Stimulated activated CD8-positive, alpha-beta memory T cell treated with anti-CD3 and anti-CD28 coated beads, Interleukin-15, amount 100 ng/mL, for 4 hours (primary cell): ENCODE data around the gene MRPS21.

Experiments
- DNase-seq, 2 donors: peaks; one replicate each; pipeline ENCODE4 v3.0.0-alpha.2; 2020; ENCODE audit warnings: low read depth in 2 of 2

The MRPS21 gene

GRCh38 chr1:150293433-150294253, at the start of gene MRPS21:
Gene MRPS21 (plus strand): TSS chr1:150293861. CDS start chr1:150294367, 506 bp downstream.
- peak; percentile 70 to 77 for DNase-seq

GRCh38 chr1:150249936-150250335, 43.7 kb upstream of the MRPS21 start:
- DNase-seq = no peak

- DNase-seq = no peak
Observed at GRCh38 chr1:150256198-150256553, 37.5 kb upstream of the MRPS21 start.

DNA sequence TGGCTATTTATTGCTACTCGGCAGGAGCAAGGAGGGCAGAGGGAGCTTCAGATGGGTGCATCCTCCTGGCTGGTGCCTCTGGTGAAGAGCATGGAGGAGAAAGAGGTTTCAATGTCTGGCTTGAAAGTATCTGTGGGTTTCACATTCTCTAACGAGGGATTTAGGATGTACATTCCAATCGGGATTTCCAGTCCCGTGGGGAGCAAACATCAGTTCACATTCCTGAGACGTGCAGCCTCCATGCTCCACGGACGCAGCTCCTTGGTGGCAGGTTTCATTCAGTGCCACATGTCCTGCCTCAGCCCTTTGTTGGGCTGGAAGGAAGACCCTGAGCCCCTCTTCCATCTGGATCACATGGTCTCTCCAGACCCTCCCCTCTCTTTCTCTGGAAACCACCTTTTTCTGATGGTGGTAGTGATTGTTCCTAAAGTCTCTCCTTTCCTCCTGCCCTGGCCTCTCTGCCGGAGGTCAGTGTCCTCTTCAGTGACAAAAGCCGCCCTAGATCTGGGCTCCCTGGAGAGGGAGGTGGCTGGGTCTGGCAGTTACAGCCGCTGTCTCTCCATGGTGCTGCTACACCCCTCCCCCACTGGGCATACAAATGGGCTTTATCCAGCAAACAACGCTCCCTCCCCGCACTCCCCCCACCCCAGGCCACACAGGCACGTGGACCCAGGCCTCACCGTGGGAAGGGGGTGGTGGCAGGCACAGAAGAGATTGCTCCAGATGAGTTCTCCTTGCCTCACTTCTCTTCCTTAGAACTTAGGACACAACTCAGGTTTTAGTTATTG, 36.9 kb upstream of the MRPS21 start:
- DNase-seq = no peak

- DNase-seq = no peak
Observed at GRCh38 chr1:150257624-150258585, 35.8 kb upstream of the MRPS21 start, which contains the start of gene CA14. Gene CA14 (plus strand): TSS chr1:150257774. CDS start chr1:150258129, 355 bp downstream.

GRCh38 chr1:150259217-150259616, 34.4 kb upstream of the MRPS21 start:
- no peak for DNase-seq

DNA sequence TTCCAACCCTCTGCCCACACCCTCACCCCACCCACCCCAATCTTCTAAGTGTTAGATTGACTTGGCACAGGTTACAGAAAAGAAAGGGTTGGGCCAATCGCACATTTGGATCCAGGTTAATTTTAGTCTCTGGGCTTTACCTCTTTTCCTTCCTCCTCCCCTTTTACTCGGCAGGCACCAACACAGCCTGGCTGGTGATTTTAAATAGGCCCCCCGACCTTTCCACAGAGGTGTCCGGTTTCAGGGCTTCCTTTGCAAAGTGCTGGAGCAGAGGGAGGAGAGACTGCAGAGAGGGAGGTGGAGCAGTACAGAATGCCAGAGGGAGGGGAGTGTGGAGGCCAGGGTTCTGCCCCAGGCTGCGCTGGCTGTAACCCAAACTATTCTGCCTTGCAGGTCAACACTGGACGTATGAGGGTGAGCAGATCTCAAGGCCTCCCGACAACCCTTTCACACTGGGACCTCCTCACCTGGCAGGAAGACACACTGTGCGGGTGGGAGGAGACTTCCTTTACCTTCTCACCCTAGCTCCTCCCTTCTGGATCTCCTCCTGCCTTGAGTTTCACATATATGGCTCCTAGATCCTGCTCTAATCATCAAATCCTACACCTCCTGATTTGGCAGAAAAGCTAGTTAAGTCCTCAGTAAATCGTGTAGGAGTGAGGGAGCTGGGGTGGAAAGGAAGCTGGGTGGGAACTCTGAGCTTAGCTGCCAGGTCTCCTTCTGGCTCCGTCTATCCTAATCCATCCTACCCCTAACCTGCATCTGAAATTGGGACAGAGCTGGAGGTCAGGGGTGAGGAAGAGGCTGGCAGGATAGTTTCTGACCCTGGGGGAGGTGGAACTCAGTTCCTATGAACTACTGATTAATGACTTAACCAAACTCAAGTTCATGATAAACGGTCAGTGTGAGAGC, 33.6 kb upstream of the MRPS21 start:
- no peak for DNase-seq

- no peak for DNase-seq
Observed at GRCh38 chr1:150261367-150261766, 32.3 kb upstream of the MRPS21 start.

- no peak for DNase-seq
Observed at GRCh38 chr1:150262388-150263320, 31.0 kb upstream of the MRPS21 start.

DNA sequence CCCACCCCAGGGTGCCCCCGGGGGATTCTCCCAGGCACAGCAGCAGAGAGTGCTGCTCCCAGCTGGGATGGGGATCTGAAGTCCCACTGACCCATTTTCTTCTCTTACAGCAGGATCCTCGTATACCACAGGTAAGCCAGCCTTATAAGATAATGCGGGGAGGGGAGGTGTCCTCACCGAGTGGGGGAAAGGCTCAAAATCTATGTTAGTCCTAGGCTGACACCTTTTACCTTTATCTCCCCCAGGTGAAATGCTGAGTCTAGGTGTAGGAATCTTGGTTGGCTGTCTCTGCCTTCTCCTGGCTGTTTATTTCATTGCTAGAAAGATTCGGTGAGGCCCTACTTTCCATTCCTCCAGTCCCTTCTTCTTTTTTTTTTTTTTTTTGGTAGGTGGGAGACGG, 30.1 kb upstream of the MRPS21 start:
- no peak for DNase-seq

GRCh38 chr1:150267896-150268295, 25.8 kb upstream of the MRPS21 start:
- no peak for DNase-seq

DNA sequence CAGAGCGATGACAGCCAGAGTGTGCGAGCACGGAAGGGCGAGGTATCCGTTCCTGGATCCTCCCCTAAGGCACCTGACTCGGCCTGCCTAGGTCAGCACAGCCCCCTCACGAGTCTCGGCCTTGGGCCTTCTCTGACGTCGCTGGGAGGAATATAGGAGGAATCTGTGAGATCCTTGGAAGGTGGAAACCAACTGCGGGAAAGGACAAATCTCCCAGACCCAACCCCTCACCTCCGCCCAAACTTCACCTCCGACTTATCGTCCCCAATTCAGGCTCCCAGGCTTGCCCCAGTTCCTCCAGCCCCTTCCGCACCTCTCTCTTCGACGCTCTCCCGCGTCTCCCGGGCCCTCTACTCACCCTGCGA, 25.3 kb upstream of the MRPS21 start:
- no peak for DNase-seq

DNA sequence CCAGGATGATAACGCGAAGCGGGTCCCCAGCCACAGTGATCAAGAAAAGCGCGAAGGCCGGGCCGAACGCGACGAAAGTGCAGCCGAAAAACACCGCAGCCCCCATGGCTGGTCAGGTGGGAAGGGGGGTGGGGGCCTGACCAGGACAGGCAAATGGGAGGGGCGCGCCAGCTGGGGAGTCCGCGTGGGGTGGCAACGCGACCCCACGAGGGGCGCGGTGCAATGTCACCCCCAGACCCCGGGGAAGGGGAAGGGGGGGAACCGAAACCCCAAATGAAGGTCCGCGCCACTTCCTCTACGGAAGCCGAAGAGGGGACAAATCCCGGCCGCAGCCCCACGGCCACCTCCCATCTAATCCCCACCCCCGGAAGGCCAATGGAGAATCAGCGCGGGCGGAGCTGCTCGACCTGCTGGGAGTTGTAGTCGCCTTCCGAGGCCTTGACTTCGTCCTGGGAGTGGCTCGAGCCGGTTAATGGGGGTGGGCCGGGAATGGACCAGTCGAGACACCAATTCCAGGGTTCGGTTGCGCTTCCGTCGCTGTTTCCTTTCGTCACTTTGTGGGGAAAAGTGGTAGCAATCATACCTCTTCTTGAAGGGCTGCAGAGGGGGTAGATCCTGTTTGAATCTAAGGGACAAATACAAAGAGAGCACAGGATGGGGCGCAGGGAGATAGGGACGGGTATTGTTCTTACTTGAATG, 24.8 kb upstream of the MRPS21 start, which contains the start of gene APH1A:
Gene APH1A, minus strand, starts transcription at position 312 of the 699 bp plus-strand sequence. Its CDS starts 206 bp downstream, at position 106.
- peak; percentile 81 to 91 for DNase-seq

GRCh38 chr1:150269451-150269850, 24.2 kb upstream of the MRPS21 start:
- DNase-seq = no peak

DNA sequence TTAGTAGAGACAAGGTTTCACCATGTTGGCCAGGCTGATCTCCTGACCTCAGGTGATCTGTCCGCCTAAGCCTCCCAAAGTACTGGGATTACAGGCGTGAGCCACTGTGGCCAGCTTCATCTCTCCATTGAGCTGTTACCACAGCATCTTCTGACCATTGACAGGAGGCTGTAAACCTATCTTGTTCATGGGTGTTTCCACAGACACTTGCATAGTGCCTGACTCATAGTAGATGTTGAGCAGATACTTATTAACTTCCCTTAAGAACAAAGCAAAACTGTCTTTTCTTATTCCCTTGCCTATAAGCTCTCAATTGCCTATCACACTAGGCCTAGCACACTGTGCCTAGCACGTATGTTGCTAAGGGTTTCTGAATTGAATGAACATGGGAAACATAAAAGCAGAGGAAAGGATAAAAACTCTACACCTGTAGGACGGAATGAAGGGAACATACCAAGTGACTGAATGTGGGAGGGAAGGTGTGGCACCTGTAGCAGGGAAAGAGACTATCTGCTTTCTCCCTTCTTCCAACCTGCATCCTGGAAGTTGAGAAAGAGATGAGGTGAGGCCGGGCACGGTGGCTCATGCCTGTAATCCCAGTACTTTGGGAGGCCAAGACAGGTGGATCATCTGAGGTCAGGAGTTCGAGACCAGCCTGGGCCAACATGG, 22.2 kb upstream of the MRPS21 start:
- no peak for DNase-seq

- DNase-seq = no peak
Observed at GRCh38 chr1:150273311-150273710, 20.4 kb upstream of the MRPS21 start.

DNA sequence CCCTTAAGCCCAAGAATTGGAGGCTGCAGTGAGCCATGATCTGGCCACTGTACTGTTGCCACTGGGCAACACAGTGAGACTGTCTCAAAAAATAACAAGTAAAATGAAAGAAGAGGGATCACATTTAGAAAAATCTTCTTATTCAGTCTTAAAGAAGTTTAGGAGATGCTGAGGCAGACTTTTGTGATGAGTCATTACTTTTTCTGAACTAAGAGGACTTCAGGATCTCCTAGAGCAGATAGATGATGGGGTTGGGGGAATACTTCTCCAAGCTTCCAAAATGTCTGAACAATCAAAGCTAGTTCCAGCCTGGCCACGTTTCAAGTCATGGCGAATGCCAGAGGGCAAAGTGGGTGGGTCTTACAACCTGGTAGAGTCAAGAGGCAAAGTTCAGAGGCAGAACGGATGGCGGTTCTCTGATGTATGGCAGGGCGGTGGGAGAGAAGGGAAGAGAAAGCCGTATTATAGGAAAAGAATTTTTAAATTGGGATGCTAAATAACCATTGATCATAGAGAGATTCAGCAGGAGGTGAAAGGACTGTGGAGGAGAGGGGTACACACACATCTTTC, 13.4 kb upstream of the MRPS21 start:
- no peak for DNase-seq

- DNase-seq = peak; percentile 21 to 46
Observed at GRCh38 chr1:150281221-150281757, 12.4 kb upstream of the MRPS21 start.
